Kidney (tissue), 14 donors: ENCODE data around the gene ZMIZ2. TPM values are rescaled to one million over a fixed set of nuclear protein-coding genes. Genes with fewer than 3 reads are reported as not detected.

Source experiments
- DNase-seq, 5 donors: peaks; one replicate each; pipeline ENCODE4 v3.0.0-alpha.2; 2013 to 2020
- FAIRE-seq: peaks from 2 replicates; lab custom pipeline; 2012; peaks lifted over from hg19 to GRCh38; lab: Jason Lieb, UNC
- H3K27ac ChIP-seq, 2 donors: one replicate each; pipeline ENCODE4 v1.7.0; 2013; ENCODE audit warnings: low read depth in 2 of 2, low read length in 2 of 2, inconsistent platforms in 1 of 2
- H3K27me3 ChIP-seq: one replicate; pipeline ENCODE4 v1.7.1; 2013; ENCODE audit warnings: low read length, inconsistent platforms; ENCODE audit not compliant: control insufficient read depth, insufficient read depth
- H3K36me3 ChIP-seq, 3 donors: one replicate each; pipeline versions ENCODE4 v1.7.0 to v1.7.1; 2013; ENCODE audit warnings: low read length in 3 of 3, control low read depth in 1 of 3, inconsistent platforms in 1 of 3; ENCODE audit not compliant: insufficient read depth in 3 of 3, control insufficient read depth in 2 of 3
- H3K4me1 ChIP-seq, 3 donors: one replicate each; pipeline versions ENCODE4 v1.7.0 to v1.7.1; 2013; ENCODE audit warnings: low read length in 3 of 3, inconsistent platforms in 1 of 3, low read depth in 1 of 3; ENCODE audit not compliant: control insufficient read depth in 2 of 3, insufficient read depth in 2 of 3
- H3K4me3 ChIP-seq, 3 donors: one replicate each; pipeline versions ENCODE4 v1.7.0 to v1.8.1; 2013; ENCODE audit warnings: low read length in 3 of 3, control low read depth in 1 of 3, inconsistent platforms in 1 of 3
- H3K9ac ChIP-seq, 3 donors: one replicate each; pipeline versions ENCODE4 v1.7.0 to v1.7.1; 2013; ENCODE audit warnings: low read length in 3 of 3, control low read depth in 1 of 3, inconsistent platforms in 1 of 3
- H3K9me3 ChIP-seq, 3 donors: one replicate each; pipeline versions ENCODE4 v1.7.0 to v1.7.1; 2013; ENCODE audit warnings: low read length in 3 of 3, control low read depth in 1 of 3, inconsistent platforms in 1 of 3; ENCODE audit not compliant: control insufficient read depth in 2 of 3, insufficient read depth in 1 of 3
- CTCF ChIP-seq: IDR thresholded peaks from 3 replicates; pipeline ENCODE4 v1.5.1; 2012; ENCODE audit warnings: mild to moderate bottlenecking, moderate library complexity, borderline replicate concordance; ENCODE audit not compliant: insufficient read depth; ENCODE audit errors: extremely low read depth
- intact Hi-C: fragments of 100-400 bp; cut with DNase I; formaldehyde crosslinking; loops from one replicate; pipeline ENCODE4 v1.11.1; 2022
- polyA plus RNA-seq: library from polyadenylated mRNA; stranded (reverse); fragments of 350-450 nt; fragmentation: Illumina TruSeq; extraction: RNeasy Lipid Tissue Mini Kit (QIAGEN cat#74804); gene quantifications from one replicate; pipeline ENCODE4 v1.2.3, GENCODE V29; 2014; ENCODE audit warnings: low read depth, low replicate concordance; ENCODE audit not compliant: insufficient read depth
- total RNA-seq: library from RNA; stranded (reverse); fragmentation: NEBNext Ultra II Directional; extraction: Animal tissue kit (Norgen Biotek cat#: 25700); gene quantifications from one replicate; pipeline ENCODE4 v1.2.1, GENCODE V29; 2021
- donor health status: control.
- donor health status: control.
- donor health status: control.
- donor health status: control.
- donor health status: control.
- donor health status: DM: yes; HTN: yes; CAD: no.
- donor health status: Normal renal cell carcinoma (clear cell type).

The ZMIZ2 gene
- total and polyA plus RNA-seq, 2 donors from 2014 or later: 30.5 to 127 TPM

GRCh38 chr7:44765579-44766415, 17.1 kb downstream of the ZMIZ2 start:
- H3K27me3 ChIP-seq: no peaks in the 10 kb centered on the region
- no peaks in the 10 kb centered on the region for H3K9me3 ChIP-seq
- peaks cover 0 to 15% (median 0%) of the 10 kb centered on the region in 3 donors for H3K4me1 ChIP-seq
- peaks cover 4 to 52% (median 34%) of the 10 kb centered on the region in 3 donors for H3K36me3 ChIP-seq
- intact Hi-C loops: no loop called here
- no peak overlapping the region for H3K4me3 ChIP-seq
- H3K9ac ChIP-seq: no peak overlapping the region
- no peak overlapping the region for H3K27ac ChIP-seq
- no peak for TF ChIP-seq CTCF
- peak in 1 of 5 donors; percentile 71 for DNase-seq
- no peak for FAIRE-seq

GRCh38 chr7:44766416-44766801, 17.8 kb downstream of the ZMIZ2 start:
- TF ChIP-seq CTCF: no peak
- intact Hi-C loops: no loop called here
- DNase-seq: no peak
- H3K27ac ChIP-seq: no peak overlapping the region
- H3K4me3 ChIP-seq: no peak overlapping the region
- H3K9ac ChIP-seq: no peak overlapping the region
- peaks cover 4 to 48% (median 31%) of the 10 kb centered on the region in 3 donors for H3K36me3 ChIP-seq
- H3K27me3 ChIP-seq: no peaks in the 10 kb centered on the region
- peaks cover 0 to 17% (median 0%) of the 10 kb centered on the region in 3 donors for H3K4me1 ChIP-seq
- H3K9me3 ChIP-seq: no peaks in the 10 kb centered on the region
- FAIRE-seq: no peak

GRCh38 chr7:44767134-44767911, 18.7 kb downstream of the ZMIZ2 start:
- no peak overlapping the region for H3K27ac ChIP-seq
- no peak for DNase-seq
- H3K36me3 ChIP-seq: peaks cover 4 to 42% (median 29%) of the 10 kb centered on the region in 3 donors
- H3K9ac ChIP-seq: no peak overlapping the region
- no peak overlapping the region for H3K4me3 ChIP-seq
- H3K9me3 ChIP-seq: no peaks in the 10 kb centered on the region
- peaks cover 0 to 17% (median 0%) of the 10 kb centered on the region in 3 donors for H3K4me1 ChIP-seq
- intact Hi-C loops: no loop called here
- TF ChIP-seq CTCF: no peak
- no peak for FAIRE-seq
- no peaks in the 10 kb centered on the region for H3K27me3 ChIP-seq
